ENCODE results near the gene EYA2.
"Not testable (repeated sequence)": the region's sequence is repeated elsewhere in the genome, so short reads cannot be mapped to it uniquely, and the experiment has no call there.

The EYA2 gene

DNA sequence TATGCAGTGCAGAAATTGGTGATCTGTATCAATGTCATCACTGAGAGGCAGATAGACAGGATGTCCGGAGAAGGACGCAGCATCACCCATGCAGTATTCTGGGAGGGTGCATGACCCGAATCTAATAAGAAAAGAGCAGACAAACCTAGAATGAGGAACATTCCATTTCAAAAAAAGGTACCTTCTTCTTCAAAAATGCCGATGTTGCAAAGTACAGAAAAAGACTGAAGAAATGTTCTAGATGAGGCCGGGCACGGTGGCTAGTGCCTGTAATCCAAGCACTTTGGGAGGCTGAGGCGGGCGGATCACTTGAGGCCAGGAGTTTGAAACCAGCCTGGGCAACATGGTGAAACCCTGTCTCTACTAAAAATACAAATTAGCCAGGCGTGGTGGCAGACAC lies 28.2 kb downstream of the EYA2 start:
- DNase-seq (ENCODE audit: low read depth, low spot score); H3K4me3 ChIP-seq (ENCODE audit: low read length): not testable (repeated sequence)

GRCh38 chr20:46923550-46923949 lies 28.9 kb downstream of the EYA2 start:
- DNase-seq (ENCODE audit: low read depth, low spot score), result no peak
- H3K4me3 ChIP-seq (ENCODE audit: low read length), result no peak overlapping the region

DNA sequence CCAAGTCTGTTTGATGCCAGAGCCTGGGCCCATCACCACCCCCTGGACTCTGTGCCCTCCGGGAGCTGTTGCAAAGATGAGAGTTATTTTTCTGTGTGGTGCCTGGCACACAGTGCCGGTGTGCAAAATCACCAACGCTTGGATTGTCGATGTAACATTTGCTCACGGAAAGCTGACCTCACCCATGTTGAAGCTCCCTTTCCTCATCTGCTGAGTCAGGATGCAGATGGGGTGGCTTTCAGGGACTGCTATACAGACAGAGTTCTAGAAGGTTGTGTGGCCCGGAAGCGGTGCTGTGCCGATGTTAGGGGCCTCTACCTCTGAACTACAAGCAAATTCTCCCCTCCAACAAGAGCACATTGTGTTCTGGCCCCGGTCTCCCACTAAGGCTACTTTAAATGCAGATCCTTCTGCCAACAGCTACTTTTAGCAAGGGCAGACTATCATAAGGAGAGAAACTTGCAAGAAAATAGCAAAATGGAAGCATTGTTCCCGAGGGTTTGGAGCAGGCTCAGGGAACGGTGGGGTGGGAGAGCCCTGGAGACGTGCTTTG lies 34.0 kb downstream of the EYA2 start:
- H3K4me3 ChIP-seq (ENCODE audit: low read length), result no peak overlapping the region
- no peak for DNase-seq (ENCODE audit: low read depth, low spot score)

GRCh38 chr20:46929902-46930301 lies 35.3 kb downstream of the EYA2 start:
- no peak for DNase-seq (ENCODE audit: low read depth, low spot score)
- H3K4me3 ChIP-seq (ENCODE audit: low read length), result no peak overlapping the region

- no peak for DNase-seq (ENCODE audit: low read depth, low spot score)
- no peak overlapping the region for H3K4me3 ChIP-seq (ENCODE audit: low read length)
Measured at GRCh38 chr20:46930640-46931339, 36.1 kb downstream of the EYA2 start.

- H3K4me3 ChIP-seq (ENCODE audit: low read length), result no peak overlapping the region
- DNase-seq (ENCODE audit: low read depth, low spot score), result no peak
Measured at GRCh38 chr20:46931699-46932098, 37.1 kb downstream of the EYA2 start.

DNA sequence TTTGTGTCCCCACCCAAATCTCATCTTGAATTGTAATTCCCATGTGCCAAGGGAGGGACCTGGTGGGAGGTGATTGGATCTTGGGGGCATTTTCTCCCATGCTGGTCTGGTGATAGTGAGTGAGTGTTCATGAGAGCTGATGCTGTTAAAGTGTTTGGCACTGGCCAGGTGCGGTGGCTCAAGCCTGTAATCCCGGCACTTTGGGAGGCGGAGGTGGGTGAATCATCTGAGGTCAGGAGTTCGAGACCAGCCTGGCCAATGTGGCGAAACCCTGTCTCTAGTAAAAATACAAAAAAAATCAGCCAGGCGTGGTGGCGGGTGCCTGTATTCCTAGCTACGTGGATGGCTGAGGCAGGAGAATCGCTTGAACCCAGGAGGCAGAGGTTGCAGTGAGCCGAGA lies 37.8 kb downstream of the EYA2 start:
- H3K4me3 ChIP-seq (ENCODE audit: low read length); DNase-seq (ENCODE audit: low read depth, low spot score): not testable (repeated sequence)

DNA sequence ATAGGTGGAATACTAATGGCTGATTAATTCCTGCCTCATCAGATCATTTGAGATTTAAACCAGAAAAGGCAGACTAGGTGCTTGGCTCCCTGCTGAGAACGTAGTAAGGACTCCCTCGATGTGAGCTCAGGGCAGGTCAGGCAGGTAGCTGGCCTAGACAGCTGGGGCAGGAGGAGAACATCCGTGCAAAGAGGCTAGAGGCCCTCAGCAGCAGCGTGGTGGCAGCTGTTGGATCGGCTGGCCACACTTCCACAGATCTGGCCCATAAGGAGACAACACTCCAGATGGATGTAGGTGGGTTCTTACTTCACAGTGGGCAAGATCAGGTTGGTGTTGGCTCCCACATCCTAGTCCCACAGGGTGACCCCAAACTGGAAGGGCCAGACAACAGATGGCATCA lies 38.5 kb downstream of the EYA2 start:
- DNase-seq (ENCODE audit: low read depth, low spot score), result no peak

DNA sequence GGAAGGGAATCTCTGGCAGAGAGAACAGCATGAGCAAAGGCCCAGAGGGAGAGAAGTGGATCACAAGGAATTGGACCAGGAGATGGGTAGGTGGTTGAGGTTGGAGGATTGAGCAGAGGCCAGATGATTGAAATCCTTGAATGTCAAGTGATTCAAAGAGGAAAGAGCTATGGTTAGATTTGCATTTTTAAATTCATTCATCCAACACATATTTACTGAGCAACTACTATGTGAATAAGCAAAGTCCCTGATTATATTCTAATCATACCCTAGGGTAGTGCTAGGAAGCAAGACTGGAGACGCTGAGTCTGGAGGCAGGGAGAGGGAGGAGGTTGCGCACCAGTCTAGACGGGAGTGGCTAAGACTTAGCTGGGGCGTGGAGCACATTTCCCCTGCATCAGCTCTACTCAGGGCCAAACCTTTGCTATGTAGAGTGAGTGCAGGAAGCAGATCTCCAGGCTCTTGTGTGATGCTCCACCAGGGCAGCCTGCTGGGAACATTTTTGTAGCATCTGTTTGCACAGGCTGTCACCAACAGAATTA lies 40.2 kb downstream of the EYA2 start:
- no peak overlapping the region for H3K4me3 ChIP-seq (ENCODE audit: low read length)
- no peak for DNase-seq (ENCODE audit: low read depth, low spot score)

More for the DNA sequence above, 38.5 kb downstream of the EYA2 start:
- H3K4me3 ChIP-seq (ENCODE audit: low read length), result no peak overlapping the region

GRCh38 chr20:46935394-46936017 lies 40.9 kb downstream of the EYA2 start:
- no peak for DNase-seq (ENCODE audit: low read depth, low spot score)
- no peak overlapping the region for H3K4me3 ChIP-seq (ENCODE audit: low read length)

DNA sequence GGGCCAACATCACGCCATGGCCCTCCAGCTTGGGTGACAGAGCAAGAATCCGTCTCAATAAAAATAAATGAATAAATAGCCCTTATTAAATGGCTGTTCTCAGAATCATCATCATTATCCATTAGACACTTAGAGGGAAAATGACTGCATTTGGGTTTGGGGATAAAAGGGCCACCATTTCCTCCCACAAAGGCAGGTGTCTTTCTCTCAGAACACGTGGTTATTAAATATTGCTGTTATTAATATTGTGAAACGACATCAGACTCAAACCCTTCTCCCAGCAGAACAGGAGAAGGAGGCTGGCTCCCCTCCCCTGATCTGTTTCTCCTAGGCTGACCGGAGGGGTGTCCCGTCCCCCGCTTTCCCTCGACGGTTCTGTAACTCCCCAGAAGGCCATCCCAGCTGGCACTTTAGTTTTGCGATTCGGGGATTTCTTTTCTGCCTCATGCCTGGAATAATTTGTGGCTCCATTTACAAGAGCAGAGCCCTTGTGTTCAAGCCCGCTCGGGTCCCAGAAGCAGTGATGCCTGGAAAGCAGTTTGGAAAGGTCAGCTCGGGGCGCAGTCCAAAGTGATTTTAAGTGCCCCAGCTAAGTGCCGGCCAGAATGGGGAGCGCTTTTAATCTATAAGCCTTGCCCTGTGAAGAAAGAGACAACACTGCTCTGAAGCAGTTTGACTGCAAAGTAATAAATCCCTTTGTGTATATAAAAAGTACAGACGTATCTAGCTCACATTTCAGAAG lies 41.9 kb downstream of the EYA2 start:
- no peak for DNase-seq (ENCODE audit: low read depth, low spot score)

GRCh38 chr20:46937157-46937523 lies 42.5 kb downstream of the EYA2 start:
- no peak for DNase-seq (ENCODE audit: low read depth, low spot score)
- H3K4me3 ChIP-seq (ENCODE audit: low read length), result no peak overlapping the region

More for the DNA sequence above, 41.9 kb downstream of the EYA2 start:
- H3K4me3 ChIP-seq (ENCODE audit: low read length), result no peak overlapping the region

- DNase-seq (ENCODE audit: low read depth, low spot score), result no peak
- H3K4me3 ChIP-seq (ENCODE audit: low read length), result no peak overlapping the region
Measured at GRCh38 chr20:46937533-46938226, 43.0 kb downstream of the EYA2 start.

GRCh38 chr20:46938434-46938833 lies 43.8 kb downstream of the EYA2 start:
- H3K4me3 ChIP-seq (ENCODE audit: low read length), result no peak overlapping the region
- no peak for DNase-seq (ENCODE audit: low read depth, low spot score)

DNA sequence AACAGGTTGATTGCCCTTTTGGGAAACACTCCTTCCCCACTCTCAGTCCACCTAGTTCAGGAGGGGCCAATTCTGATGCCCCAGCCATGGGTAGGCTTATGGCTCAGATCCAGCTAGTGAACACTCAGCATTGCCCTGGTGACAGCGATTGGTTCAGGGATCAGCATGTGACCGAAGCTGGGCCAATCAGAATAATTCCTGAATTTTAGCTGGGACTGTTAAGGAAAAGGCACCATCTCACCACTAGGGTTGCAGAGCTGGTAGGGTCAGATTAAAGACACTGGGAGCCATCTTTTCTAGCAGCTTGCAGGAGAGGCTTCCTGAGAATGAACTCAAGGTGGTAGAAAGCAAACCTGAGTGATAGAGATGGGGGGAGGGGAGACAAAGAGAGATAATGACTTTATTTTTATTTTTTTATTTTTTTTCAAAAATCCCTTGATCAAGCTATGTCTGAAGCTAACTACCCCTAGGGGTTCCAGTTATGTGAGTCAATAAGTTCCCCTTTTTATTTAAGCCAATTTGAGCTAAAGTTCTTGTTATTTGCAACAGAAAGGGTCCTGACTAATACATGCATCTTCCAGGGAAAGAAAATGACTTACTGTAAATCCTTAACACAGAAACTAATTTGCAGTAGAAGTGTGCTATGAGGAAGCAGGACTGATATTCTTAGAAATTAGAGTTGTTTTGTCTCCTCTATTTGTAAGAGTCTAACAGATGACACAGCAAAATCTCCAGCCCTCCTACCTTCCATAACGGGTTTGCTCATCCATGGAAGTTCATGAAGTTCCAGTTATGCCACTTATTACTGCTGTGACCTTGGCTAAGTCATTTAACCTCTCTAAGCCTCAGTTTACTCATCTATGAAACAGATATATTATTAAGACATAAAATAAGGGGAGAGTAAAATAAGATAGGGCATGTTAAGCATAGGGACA lies 44.7 kb downstream of the EYA2 start:
- DNase-seq (ENCODE audit: low read depth, low spot score), result peak; percentile 28
- H3K4me3 ChIP-seq (ENCODE audit: low read length), result no peak overlapping the region

DNA sequence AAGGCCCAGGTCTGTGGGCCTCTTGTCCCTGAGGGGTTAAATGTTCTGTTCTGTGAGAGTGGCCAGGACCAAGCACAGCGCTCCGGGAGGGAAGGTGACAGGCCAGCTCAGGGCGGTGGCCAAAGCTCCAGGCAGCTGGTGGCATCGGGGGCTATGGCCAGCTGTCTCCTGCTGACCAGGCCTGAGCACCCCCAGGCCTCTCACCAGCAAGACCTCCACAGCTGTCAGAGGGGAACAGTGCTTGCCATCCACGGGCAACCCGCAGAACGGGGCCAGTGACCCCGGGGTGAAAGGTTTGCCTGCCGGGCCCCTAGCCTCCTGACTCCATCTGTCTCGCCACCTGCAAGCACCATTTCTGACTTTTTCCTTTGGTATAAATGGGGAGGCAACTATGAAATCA lies 46.0 kb downstream of the EYA2 start:
- no peak overlapping the region for H3K4me3 ChIP-seq (ENCODE audit: low read length)
- DNase-seq (ENCODE audit: low read depth, low spot score), result no peak

DNA sequence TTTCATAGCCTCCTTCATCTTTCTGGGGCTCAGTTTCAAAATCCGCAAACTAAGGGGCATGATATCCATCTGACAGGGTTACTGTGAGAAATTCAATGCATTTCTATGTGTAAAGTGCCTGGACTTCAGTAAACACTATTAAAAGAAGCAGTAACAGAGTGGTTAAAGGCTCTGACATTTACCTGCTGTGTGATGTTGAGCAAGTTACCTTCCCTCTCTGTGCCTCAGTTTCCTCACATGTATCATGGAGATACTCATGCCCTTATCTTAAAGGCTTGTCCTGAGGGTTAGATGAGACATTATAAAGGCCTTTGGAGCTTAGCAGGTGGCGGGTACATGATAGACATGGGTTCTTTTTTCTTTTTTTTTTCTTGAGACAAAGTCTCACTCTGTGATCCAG lies 46.8 kb downstream of the EYA2 start:
- no peak for DNase-seq (ENCODE audit: low read depth, low spot score)
- H3K4me3 ChIP-seq (ENCODE audit: low read length), result no peak overlapping the region

DNA sequence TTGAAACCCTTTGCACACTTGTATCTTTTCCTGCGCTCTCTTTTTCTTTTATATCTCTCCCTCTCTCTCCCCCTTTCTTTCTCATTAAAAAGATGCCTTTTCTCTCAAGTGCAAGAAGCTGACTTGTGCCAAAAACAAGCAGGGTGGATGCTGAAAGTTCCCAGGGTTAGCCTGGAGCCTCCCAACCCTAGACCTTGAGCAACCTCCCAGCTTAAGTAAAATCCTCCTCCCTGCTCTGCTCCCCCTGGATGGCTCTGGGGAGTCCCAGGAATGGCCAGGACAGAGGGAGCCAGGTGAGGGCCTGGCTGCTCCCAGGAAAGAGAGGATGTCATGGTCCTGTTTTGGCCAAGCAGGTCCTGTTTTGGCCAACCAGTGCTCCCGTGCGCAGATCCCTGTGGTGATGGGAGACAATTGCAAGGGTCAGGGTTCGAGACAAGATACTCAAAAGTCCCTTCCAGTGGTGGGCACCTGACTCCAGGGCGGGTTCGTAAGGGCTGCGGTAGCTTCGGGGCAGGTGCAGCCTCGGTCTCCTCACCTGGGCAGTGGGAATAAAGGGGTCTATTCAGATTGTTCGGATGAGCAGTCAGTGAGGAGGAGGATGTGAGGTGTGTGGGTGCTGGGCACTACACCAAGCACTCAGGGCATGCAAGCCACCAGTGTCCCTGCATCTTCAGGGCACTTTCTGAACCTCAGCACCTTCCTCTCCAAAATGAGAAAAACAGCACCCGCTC lies 49.4 kb downstream of the EYA2 start:
- no peak for DNase-seq (ENCODE audit: low read depth, low spot score)
- no peak overlapping the region for H3K4me3 ChIP-seq (ENCODE audit: low read length)
